ENCODE results near the gene RAC2. TPM values are rescaled to one million over a fixed set of nuclear protein-coding genes. Genes with fewer than 3 reads are reported as not detected.

The RAC2 gene
- total and polyA plus RNA-seq, 9 of the 15 experiments (the other 6 are each of a cell fraction or from before 2014, with no cell fraction given): 22.7 to 103 (median 43.3) TPM

GRCh38 chr22:37229805-37230672 is 14.0 kb downstream of the RAC2 start (continued):
- peak; percentile 85 for TF ChIP-seq VEZF1 (CRISPR knock-in tag; IDR thresholded peaks at IDR 0.05)
- TF ChIP-seq ZNF274 (IDR thresholded peaks at IDR 0.05; ENCODE audit: borderline replicate concordance, low read depth, low read length): no peak
- TF ChIP-seq ATF2 (CRISPR knock-in tag; IDR thresholded peaks at IDR 0.05): no peak
- TF ChIP-seq POU5F1 (IDR thresholded peaks at IDR 0.05; ENCODE audit: borderline replicate concordance, low read depth, low read length, partially characterized antibody): no peak
- no peak for TF ChIP-seq PHTF2 (CRISPR knock-in tag; IDR thresholded peaks at IDR 0.05)
- no peak for TF ChIP-seq NFIX (CRISPR knock-in tag; IDR thresholded peaks at IDR 0.05; ENCODE audit: low read depth)
- peak; percentile 68; the same call in 1 of the 2 replicates for TF ChIP-seq SMARCA5 (IDR thresholded peaks at IDR 0.05)
- TF ChIP-seq IRF9 (tag; IDR thresholded peaks at IDR 0.05): no peak
- no peak for TF ChIP-seq IRF1 (CRISPR knock-in tag; IDR thresholded peaks at IDR 0.05; ENCODE audit: borderline replicate concordance)
- TF ChIP-seq ZNF780A (CRISPR knock-in tag; IDR thresholded peaks at IDR 0.05): no peak
- TF ChIP-seq STAT5B (CRISPR knock-in tag; IDR thresholded peaks at IDR 0.05): no peak
- no peak for TF ChIP-seq ARID2 (IDR thresholded peaks at IDR 0.05)
- no peak for TF ChIP-seq TRIM24 (IDR thresholded peaks at IDR 0.05)
- no peak for TF ChIP-seq ZNF12 (CRISPR knock-in tag; IDR thresholded peaks at IDR 0.05)
- no peak for TF ChIP-seq UBTF (IDR thresholded peaks at IDR 0.05; ENCODE audit: borderline replicate concordance in 1 of 2, low read depth in 2 of 2, low read length in 2 of 2)
- no peak for TF ChIP-seq BHLHE40 (IDR thresholded peaks at IDR 0.05; ENCODE audit: low read length)
- TF ChIP-seq RUNX1 (IDR thresholded peaks at IDR 0.05; ENCODE audit: low read depth): no peak
- TF ChIP-seq HMBOX1 (IDR thresholded peaks at IDR 0.05): no peak
- no peak for TF ChIP-seq ZNF263 (CRISPR knock-in tag; IDR thresholded peaks at IDR 0.05; ENCODE audit: borderline replicate concordance)
- no peak for TF ChIP-seq CC2D1A (IDR thresholded peaks at IDR 0.05)
- TF ChIP-seq NFXL1 (CRISPR knock-in tag; IDR thresholded peaks at IDR 0.05): no peak

Data from K562 (cell line).